Measurements from ENCODE around the gene CDC20B. TPM values are rescaled to one million over a fixed set of nuclear protein-coding genes. Genes with fewer than 3 reads are reported as not detected.
A peak's percentile ranks its signal among the peaks of the same experiment; 100 is the strongest.

Gene CDC20B
- polyA plus RNA-seq, 1 of the 3 experiments (the other 2 are of a cell fraction) = 0.03 TPM

GRCh38 chr5:55219770-55220169 lies 46.8 kb upstream of the CDC20B start:
- H3K9me2 ChIP-seq = no peaks in the 10 kb centered on the region
- H3K36me3 ChIP-seq (replicated peaks in 1 of 2; ENCODE audit: control insufficient read depth in 1 of 2, insufficient read depth in 2 of 2, low read length in 1 of 2) = no peaks in the 10 kb centered on the region
- POLR2A ChIA-PET = no interaction called here
- no peaks in the 10 kb centered on the region for H4K20me1 ChIP-seq (ENCODE audit: insufficient read depth)
- H3K4me3 ChIP-seq (ENCODE audit: low read depth in 2 of 2, low read length in 1 of 2) = no peak overlapping the region
- no peak for DNase-seq
- H3K27me3 ChIP-seq (ENCODE audit: insufficient read depth) = peaks cover 80% of the 10 kb centered on the region
- 0 out of 2 replicates have a peak overlapping the region, but pooled peaks have one; percentile 29 for H2AFZ ChIP-seq (ENCODE audit: low read depth)
- CTCF ChIA-PET = interaction anchor here (0.6 kb wide), 1 partner anchor 47 kb away, joined by 3 read pairs; no protein-coding TSS in a partner anchor
- peaks cover 4% of the 10 kb centered on the region for H3F3A ChIP-seq (replicated peaks; ENCODE audit: insufficient read depth)
- no peak overlapping the region for H3K4me2 ChIP-seq
- no peaks in the 10 kb centered on the region for H3K9me3 ChIP-seq
- no peak overlapping the region for H3K9ac ChIP-seq
- no peaks in the 10 kb centered on the region; a peak in 1 of 4 replicates for H3K4me1 ChIP-seq (ENCODE audit: control insufficient read depth in 1 of 2, insufficient read depth in 2 of 2, low read depth in 1 of 2, low read length in 1 of 2)
- no peak for TF ChIP-seq RCOR1 (IDR thresholded peaks at IDR 0.05; ENCODE audit: low read length)
- TF ChIP-seq CHD2 (IDR thresholded peaks at IDR 0.05; ENCODE audit: low read length, partially characterized antibody) = no peak
- TF ChIP-seq USF1 (IDR thresholded peaks at IDR 0.05; ENCODE audit: borderline replicate concordance, low read depth) = no peak
- TF ChIP-seq RAD21 (IDR thresholded peaks at IDR 0.05; ENCODE audit: low read length) = no peak
- TF ChIP-seq GATA2 (CRISPR knock-in tag; IDR thresholded peaks at IDR 0.05) = no peak
- TF ChIP-seq JUND (IDR thresholded peaks at IDR 0.05) = no peak
- no peak for TF ChIP-seq MAX (IDR thresholded peaks at IDR 0.05; ENCODE audit: low read depth)
- TF ChIP-seq USF2 (IDR thresholded peaks at IDR 0.05; ENCODE audit: borderline replicate concordance, low read depth, low read length) = no peak
- no peak for TF ChIP-seq SMC3 (IDR thresholded peaks at IDR 0.05; ENCODE audit: low read depth, low read length)
- no peak for TF ChIP-seq MXI1 (IDR thresholded peaks at IDR 0.05; ENCODE audit: low read depth, low read length)
- no peak for TF ChIP-seq IRF3 (IDR thresholded peaks at IDR 0.05; ENCODE audit: low read depth, low read length)
- TF ChIP-seq PBX3 (IDR thresholded peaks at IDR 0.05) = no peak
- TF ChIP-seq MEF2A (IDR thresholded peaks at IDR 0.05; ENCODE audit: borderline replicate concordance, low read depth) = no peak
- TF ChIP-seq ELF1 (IDR thresholded peaks at IDR 0.05) = no peak
- no peaks in the 10 kb centered on the region for H3K79me2 ChIP-seq (ENCODE audit: insufficient read depth)
- H3K27ac ChIP-seq (ENCODE audit: low read depth in 2 of 2, low read length in 1 of 2) = no peak overlapping the region
- WGBS (ENCODE audit: low lambda C conversion rate) = 48% methylated on average over 3 of the region's 3 CpGs

- ChIA-PET CTCF (no interaction called here), POLR2A (no interaction called here)
- Histone ChIP-seq H2AFZ (ENCODE audit: low read depth) (no peak overlapping the region), H3K4me3 (ENCODE audit: low read depth in 2 of 2, low read length in 1 of 2) (no peak overlapping the region), H3K79me2 (ENCODE audit: insufficient read depth) (no peaks in the 10 kb centered on the region), H4K20me1 (ENCODE audit: insufficient read depth) (no peaks in the 10 kb centered on the region), H3K4me2 (no peak overlapping the region), H3K4me1 (ENCODE audit: control insufficient read depth in 1 of 2, insufficient read depth in 2 of 2, low read depth in 1 of 2, low read length in 1 of 2) (no peaks in the 10 kb centered on the region; a peak in 1 of 4 replicates), H3K36me3 (replicated peaks in 1 of 2; ENCODE audit: control insufficient read depth in 1 of 2, insufficient read depth in 2 of 2, low read length in 1 of 2) (no peaks in the 10 kb centered on the region), H3K9me3 (no peaks in the 10 kb centered on the region), H3F3A (replicated peaks; ENCODE audit: insufficient read depth) (peaks cover 4% of the 10 kb centered on the region), H3K27ac (ENCODE audit: low read depth in 2 of 2, low read length in 1 of 2) (no peak overlapping the region), H3K9me2 (no peaks in the 10 kb centered on the region), H3K9ac (no peak overlapping the region), H3K27me3 (ENCODE audit: insufficient read depth) (peaks cover 72% of the 10 kb centered on the region)
- TF ChIP-seq CTCF (IDR thresholded peaks at IDR 0.05) = no peak
- TF ChIP-seq TCF12 (IDR thresholded peaks at IDR 0.05) = no peak
- TF ChIP-seq POLR2AphosphoS5 (IDR thresholded peaks at IDR 0.05; ENCODE audit: low read depth, low read length) = no peak
- no peak for TF ChIP-seq TAF1 (IDR thresholded peaks at IDR 0.05; ENCODE audit: borderline replicate concordance, low read depth, low read length)
- 5% methylated on average over 4 of the region's 4 CpGs for WGBS (ENCODE audit: low lambda C conversion rate)
- no peak for DNase-seq
Observed at GRCh38 chr5:55218967-55219366, 46.0 kb upstream of the CDC20B start.

Data from SK-N-SH (cell line).